Activated CD4-positive, alpha-beta T cell treated with anti-CD3 and anti-CD28 coated beads for 36 hours (primary cell): ENCODE data around the gene HLA-DOA. TPM values are rescaled to one million over a fixed set of nuclear protein-coding genes. Genes with fewer than 3 reads are reported as not detected.

Experiments used
- ATAC-seq: fragments of 200-7000 bp; cut with Tn5 transposase; one replicate; pipeline ENCODE4 v1.10.0; 2021; ENCODE audit warnings: mild to moderate bottlenecking, moderate library complexity
- CTCF ChIA-PET: fragments of 350-600 bp; sonication (Branson Sonifier 250); formaldehyde crosslinking; loops from one replicate; lab custom pipeline; 2021; ENCODE audit warnings: antibody characterized with exemption; lab: Charles Lee
- POLR2A ChIA-PET: fragments of 350-600 bp; sonication (Branson Sonifier 250); formaldehyde crosslinking; loops from one replicate; lab custom pipeline; 2021; ENCODE audit warnings: antibody characterized with exemption, inconsistent platforms; lab: Charles Lee
- DNase-seq: peaks from one replicate; pipeline ENCODE4 v3.0.0-alpha.2; 2020
- H3K27ac Mint-ChIP-seq: one replicate; pipeline ENCODE4 v1.8.0; 2021; ENCODE audit warnings: mixed read lengths
- H3K27me3 Mint-ChIP-seq: one replicate; pipeline ENCODE4 v1.8.0; 2021; ENCODE audit warnings: mixed read lengths
- H3K36me3 Mint-ChIP-seq: one replicate; pipeline ENCODE4 v1.8.0; 2021; ENCODE audit warnings: low read depth, mixed read lengths
- H3K4me1 Mint-ChIP-seq: one replicate; pipeline ENCODE4 v1.8.0; 2021; ENCODE audit warnings: mixed read lengths
- H3K4me3 Mint-ChIP-seq: one replicate; pipeline ENCODE4 v1.8.0; 2021; ENCODE audit warnings: mild to moderate bottlenecking, moderate library complexity, mixed read lengths
- H3K9me3 Mint-ChIP-seq: one replicate; pipeline ENCODE4 v1.8.0; 2021; ENCODE audit warnings: low read depth, mixed read lengths
- intact Hi-C, 2 experiments: fragments of 100-400 bp; cut with DNase I in 1 of 2; cut with micrococcal nuclease in 1 of 2; formaldehyde crosslinking; loops; one replicate each; pipeline versions ENCODE4 v1.14.2 to v1.15.1; 2022 to 2024; cut with DNase I, micrococcal nuclease
- total RNA-seq, 2 experiments: library from RNA; stranded (reverse); gene quantifications; one replicate each; pipeline ENCODE4 v1.2.3, GENCODE V29; 2021

The HLA-DOA gene
- total RNA-seq, 2 experiments from 2014 or later = 1.7 to 3.3 TPM

- ChIA-PET CTCF (interaction anchor here (1.1 to 13.4 kb wide), 5 partner anchors 7 to 92 kb away, joined by 3 to 197 read pairs (median 6); partner anchors contain the start of genes BRD2 and HLA-DMA), POLR2A (interaction anchor here (0.7 to 1.9 kb wide), 3 partner anchors 9 to 25 kb away, joined by 3 to 8 read pairs (median 5); partner anchors contain the start of genes BRD2 and HLA-DMA)
- Mint-ChIP-seq H3K9me3 (no peaks in the 10 kb centered on the region), H3K36me3 (peaks cover 93% of the 10 kb centered on the region), H3K27ac (peak overlapping the region; percentile 55), H3K4me1 (peaks cover 39% of the 10 kb centered on the region), H3K27me3 (no peaks in the 10 kb centered on the region), H3K4me3 (no peak overlapping the region)
- intact Hi-C loops = loop anchor here (10.0 kb wide), 2 partner anchors 783 to 1003 kb away; partner anchors contain the start of genes DXO (in 1 of the 2), GPSM3 (in 1 of the 2) and PBX2 (in 1 of the 2)
- ATAC-seq = no peak
- DNase-seq = no peak
Measured at GRCh38 chr6:32977272-32977952, 32.0 kb downstream of the HLA-DOA start.

GRCh38 chr6:32976334-32977069 is 32.9 kb downstream of the HLA-DOA start:
- CTCF ChIA-PET = interaction anchor here (1.0 to 13.4 kb wide), 4 partner anchors 8 to 43 kb away, joined by 6 to 197 read pairs (median 90); partner anchors contain the start of gene HLA-DMA
- POLR2A ChIA-PET = no interaction called here
- H3K9me3 Mint-ChIP-seq = no peaks in the 10 kb centered on the region
- peak overlapping the region; percentile 81 for H3K27ac Mint-ChIP-seq
- peaks cover 39% of the 10 kb centered on the region for H3K4me1 Mint-ChIP-seq
- H3K36me3 Mint-ChIP-seq = peaks cover 95% of the 10 kb centered on the region
- intact Hi-C loops = loop anchor here (10.0 kb wide), 2 partner anchors 782 to 1002 kb away; partner anchors contain the start of genes DXO (in 1 of the 2), GPSM3 (in 1 of the 2) and PBX2 (in 1 of the 2)
- peak overlapping the region; percentile 98 for H3K4me3 Mint-ChIP-seq
- no peak for ATAC-seq
- no peak for DNase-seq
- H3K27me3 Mint-ChIP-seq = no peaks in the 10 kb centered on the region

- peaks cover 39% of the 10 kb centered on the region for H3K4me1 Mint-ChIP-seq
- peak overlapping the region; percentile 81 for H3K27ac Mint-ChIP-seq
- H3K27me3 Mint-ChIP-seq = no peaks in the 10 kb centered on the region
- H3K4me3 Mint-ChIP-seq = peak overlapping the region; percentile 98
- CTCF ChIA-PET = interaction anchor here (0.5 to 13.4 kb wide), 5 partner anchors 8 to 108 kb away, joined by 3 to 197 read pairs (median 7); partner anchors contain the start of gene HLA-DMA
- ATAC-seq (no peak), DNase-seq (no peak)
- intact Hi-C loops = loop anchor here (10.0 kb wide), 2 partner anchors 781 to 1001 kb away; partner anchors contain the start of genes DXO (in 1 of the 2), GPSM3 (in 1 of the 2) and PBX2 (in 1 of the 2)
- POLR2A ChIA-PET = interaction anchor here (0.7 kb wide), 1 partner anchor 9 kb away, joined by 3 read pairs; no protein-coding TSS in a partner anchor
- H3K36me3 Mint-ChIP-seq = peaks cover 96% of the 10 kb centered on the region
- H3K9me3 Mint-ChIP-seq = no peaks in the 10 kb centered on the region
Measured at GRCh38 chr6:32975886-32976285, 33.5 kb downstream of the HLA-DOA start.

- Mint-ChIP-seq H3K4me3 (peak overlapping the region; percentile 98), H3K4me1 (peaks cover 39% of the 10 kb centered on the region), H3K27me3 (no peaks in the 10 kb centered on the region), H3K9me3 (no peaks in the 10 kb centered on the region), H3K27ac (peak overlapping the region; percentile 81), H3K36me3 (peaks cover 93% of the 10 kb centered on the region)
- intact Hi-C loops = loop anchor here (5.0 to 10.0 kb wide), 5 partner anchors 233 to 1263 kb away; partner anchors contain the start of genes DXO (in 1 of the 2), GPSM3 (in 1 of the 2), HMGA1 (in 1 of the 2) and PBX2 (in 1 of the 2)
- POLR2A ChIA-PET = interaction anchor here (0.6 to 7.6 kb wide), 9 partner anchors 9 to 136 kb away, joined by 3 to 83 read pairs (median 6); partner anchors contain the start of genes HLA-DMA, HLA-DMB, PSMB9 and TAP1
- DNase-seq = no peak
- no peak for ATAC-seq
- CTCF ChIA-PET = interaction anchor here (0.5 to 13.4 kb wide), 8 partner anchors 10 to 106 kb away, joined by 3 to 197 read pairs (median 3); partner anchors contain the start of gene HLA-DMA
Measured at GRCh38 chr6:32974541-32975308, 34.7 kb downstream of the HLA-DOA start.

GRCh38 chr6:32974016-32974333 is 35.4 kb downstream of the HLA-DOA start:
- peak overlapping the region; percentile 98 for H3K4me3 Mint-ChIP-seq

GRCh38 chr6:32973144-32974015 is 36.0 kb downstream of the HLA-DOA start:
- peak; percentile 71 for DNase-seq
- Mint-ChIP-seq H3K4me3 (peak overlapping the region; percentile 98), H3K4me1 (peaks cover 34% of the 10 kb centered on the region), H3K27ac (peak overlapping the region; percentile 100), H3K36me3 (peaks cover 85% of the 10 kb centered on the region), H3K9me3 (no peaks in the 10 kb centered on the region), H3K27me3 (no peaks in the 10 kb centered on the region)
- ChIA-PET POLR2A (interaction anchor here (0.6 to 7.6 kb wide), 18 partner anchors 7 to 1769 kb away, joined by 3 to 83 read pairs (median 18); partner anchors contain the start of genes HLA-DMA, HLA-DMB, PSMB8 and PSMB9), CTCF (interaction anchor here (0.5 to 13.4 kb wide), 8 partner anchors 11 to 135 kb away, joined by 3 to 197 read pairs (median 16); partner anchors contain the start of genes HLA-DMA, PSMB9, TAP1 and TAP2)
- no peak for ATAC-seq
- intact Hi-C loops = loop anchor here (2.0 to 10.0 kb wide), 7 partner anchors 129 to 1264 kb away; partner anchors contain the start of genes DXO (in 1 of the 2), GPSM3 (in 1 of the 2), HMGA1 (in 1 of the 2) and PBX2 (in 1 of the 2)

More at GRCh38 chr6:32974016-32974333, 35.4 kb downstream of the HLA-DOA start:
- H3K4me1 Mint-ChIP-seq = peaks cover 39% of the 10 kb centered on the region
- H3K27me3 Mint-ChIP-seq = no peaks in the 10 kb centered on the region
- DNase-seq (peak; percentile 61), ATAC-seq (no peak)
- intact Hi-C loops = loop anchor here (5.0 to 10.0 kb wide), 5 partner anchors 233 to 1263 kb away; partner anchors contain the start of genes DXO (in 1 of the 2), GPSM3 (in 1 of the 2), HMGA1 (in 1 of the 2) and PBX2 (in 1 of the 2)
- ChIA-PET POLR2A (interaction anchor here (0.6 to 7.6 kb wide), 10 partner anchors 9 to 1769 kb away, joined by 3 to 83 read pairs (median 6); partner anchors contain the start of genes HLA-DMA, HLA-DMB, PSMB9 and TAP1), CTCF (interaction anchor here (0.5 to 13.4 kb wide), 8 partner anchors 10 to 107 kb away, joined by 3 to 197 read pairs (median 3); partner anchors contain the start of gene HLA-DMA)
- no peaks in the 10 kb centered on the region for H3K9me3 Mint-ChIP-seq
- peaks cover 91% of the 10 kb centered on the region for H3K36me3 Mint-ChIP-seq
- peak overlapping the region; percentile 100 for H3K27ac Mint-ChIP-seq

- H3K4me3 Mint-ChIP-seq = peak overlapping the region; percentile 98
- ATAC-seq (peak; percentile 12), DNase-seq (peak; percentile 80)
- no peaks in the 10 kb centered on the region for H3K9me3 Mint-ChIP-seq
- H3K36me3 Mint-ChIP-seq = peaks cover 77% of the 10 kb centered on the region
- H3K27ac Mint-ChIP-seq = peak overlapping the region; percentile 100
- no peaks in the 10 kb centered on the region for H3K27me3 Mint-ChIP-seq
- POLR2A ChIA-PET = interaction anchor here (0.5 to 7.6 kb wide), 40 partner anchors 8 to 1724 kb away, joined by 3 to 83 read pairs (median 5); partner anchors contain the start of genes HLA-DMA, HLA-DMB, HLA-DPA1 and HSD17B8
- CTCF ChIA-PET = interaction anchor here (0.8 to 13.4 kb wide), 12 partner anchors 12 to 299 kb away, joined by 3 to 197 read pairs (median 6); partner anchors contain the start of genes HLA-DMA, PSMB9, RPS18 and TAP1
- intact Hi-C loops = loop anchor here (1.0 to 10.0 kb wide), 12 partner anchors 119 to 1265 kb away; partner anchors contain the start of genes PSMB8 (in 2 of the 2), CUTA (in 1 of the 2), DXO (in 1 of the 2) and GPSM3 (in 1 of the 2)
- peaks cover 27% of the 10 kb centered on the region for H3K4me1 Mint-ChIP-seq
Measured at GRCh38 chr6:32972353-32973143, 36.8 kb downstream of the HLA-DOA start.
